NCI-H446 treated with DMSO at 0.1 percent for 48 hours (cell line): Measurements from ENCODE around the gene SCYGR8.

Experiments
- DNase-seq: peaks from one replicate; lab custom pipeline; 2025; lab: John Stamatoyannopoulos, UW

Gene SCYGR8

DNA sequence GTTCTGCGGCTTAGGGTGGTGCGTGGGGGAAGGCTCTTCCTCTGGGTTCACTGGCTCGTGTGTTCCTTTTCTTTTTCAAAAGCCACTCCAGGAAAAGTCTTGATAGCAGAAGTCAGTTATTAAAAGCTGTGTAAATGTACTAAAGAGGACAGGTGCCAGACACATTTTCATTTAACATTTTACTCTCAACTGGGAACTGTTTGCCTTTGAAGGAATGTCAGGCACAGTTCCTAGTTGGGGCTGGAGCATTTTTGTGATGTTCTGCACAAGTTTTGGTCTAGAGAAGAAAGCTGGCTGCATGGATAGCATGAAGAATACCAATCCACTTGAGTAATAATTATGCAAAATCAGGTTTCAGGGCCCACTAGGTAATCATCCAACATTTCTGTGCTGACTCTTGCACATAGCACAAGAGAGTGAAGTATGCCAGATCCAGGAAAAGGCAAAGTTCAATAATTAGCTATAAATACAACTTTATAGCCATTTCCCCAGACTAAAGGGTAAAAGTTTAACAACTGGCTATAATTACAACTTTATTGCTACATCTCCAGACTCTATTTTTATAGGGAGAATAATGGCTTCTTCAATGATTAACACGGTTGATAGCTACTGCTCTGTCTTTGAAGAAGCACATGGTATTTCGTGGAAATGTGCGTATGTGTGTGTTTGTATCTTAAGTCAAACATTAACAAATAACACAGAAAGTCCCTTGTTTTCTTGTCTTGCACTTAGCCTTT is 16.2 kb downstream of the SCYGR8 start:
- no peak for DNase-seq

DNA sequence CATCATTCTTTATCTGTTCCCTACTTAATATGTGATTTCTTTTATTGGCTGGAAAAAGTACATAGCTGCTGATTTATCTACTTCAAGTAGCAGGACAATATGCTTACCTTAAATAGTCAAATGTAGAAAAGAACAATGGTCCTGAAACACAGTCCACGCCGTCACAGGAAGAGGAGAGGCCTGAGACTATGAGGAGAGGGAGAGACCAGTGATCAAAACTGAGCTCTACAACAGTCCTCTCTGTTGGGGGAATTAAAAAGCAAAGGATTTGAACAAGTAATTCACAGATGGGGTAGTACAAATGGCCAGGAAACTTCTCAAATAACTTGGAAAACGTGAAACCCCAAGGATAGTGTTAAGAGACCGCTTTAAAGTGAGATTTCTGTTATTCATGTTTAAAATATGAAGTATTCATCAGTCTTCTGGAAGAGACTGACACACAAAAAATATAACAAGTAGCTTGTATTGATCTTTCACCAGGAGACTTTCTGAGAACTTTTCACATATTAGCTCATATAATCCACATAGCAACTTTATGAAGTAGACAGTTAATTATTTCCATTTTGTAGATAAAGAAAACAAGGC is 20.2 kb downstream of the SCYGR8 start:
- DNase-seq, result no peak

DNA sequence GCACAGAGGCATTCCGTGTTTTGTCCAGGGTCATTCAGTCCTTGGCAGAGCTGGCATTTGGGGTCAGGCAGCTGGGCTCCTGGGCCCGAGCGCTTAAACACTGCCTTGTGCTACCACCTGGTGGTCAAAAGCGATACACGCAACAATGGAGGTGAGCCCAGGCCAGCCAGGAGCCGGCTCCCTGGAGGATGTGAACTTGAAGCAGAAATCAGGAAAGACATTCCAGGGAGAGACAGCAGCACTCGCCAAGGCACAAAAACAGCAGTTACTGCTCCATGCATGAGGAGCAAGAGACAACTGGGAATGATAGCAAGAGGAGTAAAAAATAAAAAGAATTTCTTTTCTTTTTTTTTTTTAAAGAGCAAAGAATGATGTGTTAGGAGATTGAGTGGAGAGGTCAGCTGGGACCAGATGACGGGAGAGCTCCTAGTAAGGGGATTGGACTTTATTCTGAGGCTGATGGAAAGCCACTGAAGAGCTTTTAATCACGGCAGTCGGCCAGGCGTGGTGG is 20.7 kb downstream of the SCYGR8 start:
- DNase-seq, result peak; percentile 19

DNA sequence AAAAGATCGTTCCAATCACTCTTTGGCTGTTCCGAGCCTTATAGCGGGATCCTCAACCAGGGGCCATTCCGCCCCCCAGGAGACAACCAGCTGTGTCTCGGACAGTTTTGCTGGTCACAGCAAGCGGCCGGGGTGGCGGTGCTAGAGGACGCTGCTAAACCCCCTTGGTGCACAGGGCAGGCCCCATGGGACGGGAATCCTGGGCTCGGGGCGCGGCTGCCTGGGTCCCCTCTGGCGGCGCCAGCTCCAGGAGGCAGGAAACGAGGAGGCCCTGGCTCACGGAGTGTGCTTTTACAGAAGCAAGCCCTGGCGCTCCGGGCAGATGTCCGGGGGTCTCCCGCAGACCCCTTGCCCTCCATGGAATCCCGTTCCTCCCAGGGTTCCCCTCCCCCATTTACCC is 22.1 kb downstream of the SCYGR8 start:
- DNase-seq, result no peak

DNA sequence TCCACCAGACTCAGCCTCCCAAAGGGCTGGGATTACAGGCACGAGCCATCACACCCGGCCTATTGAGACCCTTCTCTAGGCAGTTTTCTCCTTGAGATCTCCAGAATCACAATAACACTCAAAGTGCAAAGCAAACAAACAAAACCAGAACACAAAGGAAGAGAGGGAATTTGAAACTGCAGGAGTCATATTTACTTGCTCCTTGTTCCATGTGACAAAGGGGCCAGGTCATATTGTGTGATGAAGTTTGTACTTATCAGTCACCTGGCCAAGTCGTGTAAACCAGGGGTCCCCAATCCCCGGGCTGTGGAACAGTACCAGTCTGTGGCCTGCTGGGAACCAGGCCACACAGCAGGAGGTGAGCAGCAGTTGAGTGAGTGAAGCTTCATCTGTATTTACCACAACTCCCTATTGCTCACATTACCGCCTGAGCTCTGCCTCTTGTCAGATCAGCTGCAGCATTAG is 26.5 kb downstream of the SCYGR8 start:
- no peak for DNase-seq

DNA sequence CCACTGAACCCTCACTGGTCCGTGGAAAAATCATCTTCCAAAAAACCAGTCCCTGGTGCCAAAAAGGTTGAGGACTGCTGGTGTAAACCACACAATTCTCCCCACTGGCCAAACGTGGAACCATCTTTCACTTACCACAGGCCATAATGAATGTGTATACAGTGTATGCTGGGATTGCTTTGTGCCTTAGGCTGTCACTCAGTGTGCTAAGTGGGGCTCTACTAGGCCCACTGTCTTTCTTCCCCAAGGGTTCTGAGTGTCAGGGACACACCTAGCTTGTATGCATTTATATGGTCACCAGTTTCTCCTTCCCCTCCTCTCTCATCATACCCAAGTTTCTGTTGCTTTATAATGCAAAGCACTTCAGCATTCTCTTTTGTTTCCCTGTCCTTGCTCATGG is 27.2 kb downstream of the SCYGR8 start:
- DNase-seq, result no peak

DNA sequence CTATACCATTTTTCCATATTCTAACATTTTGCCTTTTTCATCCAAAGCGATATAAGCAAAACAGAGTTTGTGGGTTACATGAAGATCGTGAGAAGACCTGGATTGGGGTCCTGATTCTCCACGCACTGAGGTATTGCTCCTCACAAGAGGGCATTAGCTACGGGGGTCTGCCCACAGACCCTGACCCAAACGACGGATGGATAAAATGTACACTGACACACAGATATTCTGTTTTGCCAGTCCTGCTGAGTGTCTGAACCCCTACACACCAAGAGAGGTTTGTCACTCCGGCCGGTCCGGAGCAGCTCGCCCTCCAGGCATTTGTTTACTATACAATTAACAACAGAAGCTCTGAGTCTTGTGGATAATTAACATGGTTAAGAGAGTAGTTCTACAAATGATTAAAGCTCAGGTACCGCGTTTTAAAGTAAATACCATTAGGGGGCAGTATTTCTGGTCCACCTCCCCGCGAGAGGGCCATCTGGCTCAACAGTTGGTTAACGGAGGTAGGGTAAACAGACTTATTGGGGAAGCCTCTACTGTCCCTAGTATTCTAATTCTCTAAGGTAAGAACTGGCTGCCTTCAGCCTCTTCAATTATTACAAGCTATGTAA is 28.4 kb downstream of the SCYGR8 start:
- no peak for DNase-seq

DNA sequence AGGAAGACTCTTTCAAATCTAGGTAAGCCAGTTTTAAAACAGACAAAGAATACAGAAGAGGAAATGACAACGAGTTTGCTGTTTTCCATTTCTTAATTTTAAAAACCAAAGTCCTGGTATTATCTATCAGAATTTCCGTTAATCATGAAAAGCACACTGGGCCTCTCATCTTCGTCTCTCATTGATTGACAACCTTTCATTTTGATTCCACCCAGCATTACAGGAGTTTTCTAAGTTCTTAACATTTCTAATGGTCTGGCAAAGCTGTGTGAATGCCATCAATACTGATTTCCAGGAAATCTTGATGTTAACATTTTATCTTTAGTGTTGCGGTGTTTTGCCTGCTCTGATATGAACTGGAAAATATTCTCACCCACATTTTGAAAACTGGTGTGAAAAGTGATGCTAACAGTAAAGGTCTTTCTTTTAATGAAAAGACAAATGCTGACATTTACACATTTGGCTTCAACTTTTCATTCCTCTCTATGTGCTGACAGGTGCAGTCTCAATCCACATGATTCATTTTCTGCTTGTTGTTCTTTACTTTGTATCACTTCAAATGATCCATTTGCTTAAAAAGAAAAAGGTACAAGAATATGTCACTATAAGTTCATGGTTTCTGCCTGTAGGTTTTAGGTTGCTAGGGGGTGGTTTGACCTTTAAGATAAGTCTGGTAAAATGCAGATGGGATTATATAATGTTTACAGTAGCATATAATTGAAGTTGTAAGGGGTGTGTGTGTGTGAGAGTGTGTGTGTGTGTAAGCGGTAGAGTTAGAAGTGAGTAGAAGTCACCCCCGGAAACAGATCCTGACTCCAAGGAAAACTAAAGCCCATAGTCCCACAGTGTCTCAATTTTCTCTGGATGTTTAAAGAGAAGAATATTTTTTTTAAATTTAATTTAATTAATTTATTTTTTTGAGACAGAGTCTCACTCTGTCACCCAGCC is 29.5 kb downstream of the SCYGR8 start:
- no peak for DNase-seq

DNA sequence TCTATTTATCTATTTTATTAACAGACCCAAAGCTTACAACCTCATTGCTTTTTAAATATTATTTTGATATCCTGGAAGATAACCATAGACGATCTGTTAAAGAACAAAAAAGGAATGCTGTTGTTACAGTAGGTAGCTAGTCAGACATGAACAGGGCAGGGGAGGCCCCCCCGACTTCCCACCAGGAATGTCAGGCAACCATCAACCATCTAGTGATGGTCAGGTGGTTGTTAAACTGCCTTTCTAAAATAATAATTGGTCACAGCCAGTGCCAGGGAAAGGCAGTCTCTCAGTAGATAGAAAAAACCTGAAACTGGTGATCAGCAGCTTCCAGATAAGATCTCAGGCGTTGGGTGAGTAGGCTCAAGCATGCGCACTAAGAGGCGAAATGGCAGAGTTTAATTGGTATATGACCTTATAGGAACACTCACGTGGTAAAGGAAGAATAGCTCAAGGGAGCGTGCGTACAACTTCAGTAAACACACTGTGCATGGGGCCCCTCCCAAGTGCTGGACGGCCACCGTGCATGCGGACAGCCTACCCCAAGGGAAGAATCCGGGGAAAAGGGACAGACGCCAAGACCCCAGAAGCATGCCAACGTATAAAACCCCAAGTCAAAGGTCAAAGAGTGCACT is 35.4 kb downstream of the SCYGR8 start:
- no peak for DNase-seq

DNA sequence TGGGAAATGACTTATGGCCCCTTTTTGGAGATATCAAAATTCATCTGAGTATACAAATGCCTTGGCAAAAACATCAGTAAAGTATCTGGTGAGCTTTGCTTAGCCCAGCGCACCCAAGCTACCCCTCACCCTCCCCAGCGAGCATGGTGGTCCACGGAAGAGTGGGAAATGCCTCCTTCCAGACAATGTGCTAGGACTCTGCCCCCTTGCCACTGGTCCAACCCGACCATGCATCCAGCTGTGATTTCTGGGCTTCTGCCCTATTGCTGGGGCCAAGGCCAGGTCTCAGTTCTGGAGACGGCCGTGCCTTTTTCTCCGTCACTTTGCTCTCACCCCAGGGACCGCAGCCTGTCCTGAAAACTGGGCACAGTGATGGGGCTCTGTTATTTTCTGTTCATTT is 36.1 kb downstream of the SCYGR8 start:
- DNase-seq, result no peak

DNA sequence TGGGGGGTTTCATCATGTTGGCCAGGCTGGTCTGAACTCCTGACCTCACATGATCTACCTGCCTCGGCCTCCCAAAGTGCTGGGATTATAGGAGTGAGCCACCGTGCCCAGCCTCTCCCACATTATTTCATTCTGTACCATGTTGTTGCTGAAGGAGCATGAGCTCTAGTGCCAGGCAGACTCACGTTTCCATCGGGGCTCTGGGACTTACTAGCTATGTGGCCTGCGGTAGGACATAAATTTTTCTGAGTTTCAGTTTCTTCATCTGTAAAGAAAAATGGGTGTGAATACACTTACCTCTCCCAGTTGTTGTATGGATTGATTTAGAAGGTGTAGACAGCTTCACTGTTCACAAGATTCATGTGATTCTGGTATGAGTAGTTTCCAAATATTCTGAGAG is 37.1 kb downstream of the SCYGR8 start:
- no peak for DNase-seq

DNA sequence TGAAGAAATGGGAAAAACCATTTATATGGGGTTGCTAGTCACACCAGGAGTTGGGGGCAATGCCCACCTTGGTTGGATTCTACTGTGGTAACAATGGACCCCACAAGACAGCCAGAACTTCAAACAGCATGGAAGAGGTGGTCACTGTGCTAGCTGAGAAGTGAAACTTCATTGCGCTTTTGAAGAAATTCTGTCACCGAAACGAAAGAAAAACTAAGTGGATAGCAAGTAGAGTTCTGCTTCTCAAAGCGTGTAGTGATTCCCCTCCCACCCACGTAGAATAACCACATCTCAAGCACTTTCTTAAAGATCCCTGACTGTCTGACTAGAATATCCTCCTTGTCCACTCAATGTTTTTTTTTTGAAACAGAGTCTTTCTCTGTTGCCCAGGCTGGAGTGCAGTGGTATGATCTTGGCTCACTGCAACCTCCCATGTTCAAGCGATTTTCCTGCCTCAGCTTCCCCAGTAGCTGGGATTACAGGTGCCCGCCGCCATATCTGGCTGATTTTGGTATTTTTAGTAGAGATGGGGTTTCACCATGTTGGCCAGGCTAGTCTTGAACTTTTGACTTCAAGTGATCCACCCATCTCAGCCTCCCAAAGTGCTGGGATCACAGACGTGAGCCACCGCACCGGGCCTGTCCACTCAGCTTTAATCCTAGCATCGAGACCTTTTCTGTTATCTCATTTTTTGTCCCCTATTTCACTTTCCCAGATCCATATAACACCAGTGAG is 37.9 kb downstream of the SCYGR8 start:
- no peak for DNase-seq

DNA sequence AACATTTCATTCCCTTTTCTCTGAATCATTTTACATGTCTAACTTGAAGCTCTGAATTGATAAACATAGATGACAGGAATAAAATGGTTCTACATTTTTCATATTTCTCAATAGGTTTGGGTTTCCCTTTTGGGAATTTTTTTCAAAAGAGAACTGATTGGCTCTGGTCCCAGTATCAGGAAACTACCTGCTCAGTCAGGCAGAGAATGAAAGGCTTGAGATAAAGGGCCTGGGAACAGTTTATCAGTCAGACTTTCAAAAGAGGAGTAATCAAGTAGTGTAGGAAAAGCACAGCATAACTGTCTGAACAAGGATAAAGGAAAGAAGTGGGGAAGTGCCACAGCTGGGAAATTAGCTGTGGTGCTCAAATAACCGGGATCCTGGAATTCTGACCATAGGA is 39.6 kb downstream of the SCYGR8 start:
- DNase-seq, result no peak

DNA sequence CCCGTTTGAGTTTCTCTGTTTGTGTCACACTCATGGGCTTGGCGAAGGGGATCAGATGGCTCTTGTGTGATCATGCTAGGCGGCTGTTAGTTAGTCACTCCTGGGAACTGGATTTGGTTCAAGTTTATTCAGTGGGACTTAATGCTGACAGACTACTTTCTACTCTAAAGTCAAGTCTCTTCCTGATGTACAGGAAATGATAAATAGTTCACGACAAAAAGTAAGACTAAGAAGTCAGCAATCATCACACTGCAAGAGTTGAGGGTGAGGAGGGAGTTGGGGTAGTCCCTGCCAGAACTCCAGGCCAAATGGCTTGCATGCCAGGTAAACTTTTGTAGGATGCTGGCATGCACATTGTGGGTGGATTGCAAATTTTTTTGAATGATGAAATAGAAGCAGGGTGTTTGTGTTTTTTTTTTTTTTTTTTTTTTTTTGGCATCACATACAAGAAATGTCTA is 42.9 kb downstream of the SCYGR8 start:
- no peak for DNase-seq

DNA sequence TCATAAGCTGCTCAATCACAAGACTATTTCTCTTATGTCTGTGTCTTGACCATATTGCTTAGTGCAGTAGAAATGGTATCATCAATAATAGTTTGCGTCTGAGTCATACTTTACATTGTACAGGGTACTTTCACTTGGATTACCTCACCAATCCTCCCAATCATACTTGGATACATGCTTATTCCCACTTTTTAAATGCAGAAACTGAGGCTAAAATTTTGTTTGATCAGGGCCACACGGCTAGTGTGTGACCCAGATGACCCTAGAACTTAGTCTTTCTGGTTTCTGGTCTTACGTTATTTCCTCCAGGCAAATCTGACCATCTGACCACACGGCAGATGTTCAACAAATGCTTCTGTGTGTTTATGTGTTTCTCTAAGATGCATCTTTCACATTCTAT is 44.1 kb downstream of the SCYGR8 start:
- DNase-seq, result no peak

DNA sequence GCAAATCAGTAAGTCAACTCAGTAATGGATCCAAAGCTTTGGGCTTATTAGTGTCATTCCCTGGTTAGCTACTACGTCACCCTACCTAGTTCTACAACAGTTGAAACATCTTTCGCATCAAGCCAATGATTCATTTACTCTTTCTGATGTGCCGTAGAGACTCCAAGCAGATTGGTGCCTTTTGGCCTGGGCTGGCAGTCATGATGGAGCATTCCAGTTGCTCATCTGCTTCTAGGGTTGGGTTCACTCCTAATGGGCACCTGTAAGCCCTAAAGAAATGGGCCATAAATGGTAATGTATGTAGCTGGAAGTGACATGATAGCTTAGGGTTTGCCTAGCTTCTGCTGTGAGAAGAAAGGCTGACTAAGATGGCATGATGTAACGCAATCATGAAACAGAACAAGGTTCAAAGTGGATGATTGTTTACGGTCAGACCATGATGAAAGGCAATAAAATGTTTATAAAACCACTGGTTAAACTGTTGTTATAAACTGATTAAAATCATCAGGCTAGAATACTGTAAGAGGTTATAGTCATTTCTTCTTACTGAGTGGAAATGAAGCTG is 47.5 kb downstream of the SCYGR8 start:
- no peak for DNase-seq
